Left kidney (tissue), 1 donor: ENCODE results near the gene NEK5. TPM values are rescaled to one million over a fixed set of nuclear protein-coding genes. Genes with fewer than 3 reads are reported as not detected.

Experiments
- polyA plus RNA-seq: library from polyadenylated mRNA; unstranded; fragments of 120-200 nt; gene quantifications from one replicate; pipeline ENCODE4 v1.2.1, GENCODE V29; 2013; ENCODE audit not compliant: insufficient read length

The NEK5 gene
- polyA plus RNA-seq, 1 donor = 7.1 TPM

Other genes with a start within 250 kb of the NEK5 start
- 23.9 TPM for gene ATP7B, start 117.6 kb downstream of the NEK5 start, polyA plus RNA-seq
- gene ALG11, start 116.7 kb downstream of the NEK5 start, polyA plus RNA-seq = 36.0 TPM
- 40.7 TPM for gene UTP14C, start 104.4 kb downstream of the NEK5 start, polyA plus RNA-seq
- 45.6 TPM for gene NEK3, start 30.5 kb upstream of the NEK5 start, polyA plus RNA-seq